ENCODE results near the gene TARBP1. TPM values are rescaled to one million over a fixed set of nuclear protein-coding genes. Genes with fewer than 3 reads are reported as not detected.
A peak's percentile ranks its signal among the peaks of the same experiment; 100 is the strongest.

The TARBP1 gene
- total RNA-seq, 1 experiment from 2014 or later: 28.7 TPM

DNA sequence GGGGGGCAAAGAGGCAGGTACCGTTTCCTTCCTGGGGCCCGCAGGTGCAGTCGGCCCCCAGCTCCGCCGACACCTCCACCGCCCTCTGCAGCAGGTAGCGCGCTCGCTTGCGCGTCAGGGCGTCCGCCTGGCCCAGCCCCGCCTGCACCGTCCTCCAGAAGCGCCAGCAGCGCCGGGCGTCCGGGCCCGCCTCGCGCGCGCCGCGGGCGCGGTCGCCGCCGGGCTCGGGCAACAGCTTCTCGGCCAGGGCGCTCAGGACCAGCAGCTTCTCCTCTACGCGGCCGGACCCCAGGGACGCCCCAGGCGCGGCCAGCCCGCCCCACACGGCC, 863 bp downstream of the TARBP1 start:
- no peaks in the 10 kb centered on the region for H3K36me3 ChIP-seq (replicated peaks; ENCODE audit: control insufficient read depth, insufficient read depth, low read length)
- peak overlapping the region; percentile 90 for H3K4me3 ChIP-seq (ENCODE audit: insufficient read depth, low read depth, low read length)
- peaks cover 5% of the 10 kb centered on the region for H3K27me3 ChIP-seq (ENCODE audit: control insufficient read depth, insufficient read depth, low read length)
- peak; percentile 84 for DNase-seq

- Histone ChIP-seq H3K27me3 (ENCODE audit: control insufficient read depth, insufficient read depth, low read length) (peaks cover 1% of the 10 kb centered on the region), H3K36me3 (replicated peaks; ENCODE audit: control insufficient read depth, insufficient read depth, low read length) (no peaks in the 10 kb centered on the region), H3K4me3 (ENCODE audit: insufficient read depth, low read depth, low read length) (peak overlapping the region; percentile 90)
- DNase-seq: no peak
These were observed 1.4 kb downstream of the TARBP1 start for GRCh38 chr1:234477386-234478151.

GRCh38 chr1:234476172-234476571, 2.8 kb downstream of the TARBP1 start:
- DNase-seq: no peak
- H3K36me3 ChIP-seq (replicated peaks; ENCODE audit: control insufficient read depth, insufficient read depth, low read length): no peaks in the 10 kb centered on the region
- no peaks in the 10 kb centered on the region; the same call in none of the 2 replicates for H3K27me3 ChIP-seq (ENCODE audit: control insufficient read depth, insufficient read depth, low read length)
- no peak overlapping the region for H3K4me3 ChIP-seq (ENCODE audit: insufficient read depth, low read depth, low read length)

DNA sequence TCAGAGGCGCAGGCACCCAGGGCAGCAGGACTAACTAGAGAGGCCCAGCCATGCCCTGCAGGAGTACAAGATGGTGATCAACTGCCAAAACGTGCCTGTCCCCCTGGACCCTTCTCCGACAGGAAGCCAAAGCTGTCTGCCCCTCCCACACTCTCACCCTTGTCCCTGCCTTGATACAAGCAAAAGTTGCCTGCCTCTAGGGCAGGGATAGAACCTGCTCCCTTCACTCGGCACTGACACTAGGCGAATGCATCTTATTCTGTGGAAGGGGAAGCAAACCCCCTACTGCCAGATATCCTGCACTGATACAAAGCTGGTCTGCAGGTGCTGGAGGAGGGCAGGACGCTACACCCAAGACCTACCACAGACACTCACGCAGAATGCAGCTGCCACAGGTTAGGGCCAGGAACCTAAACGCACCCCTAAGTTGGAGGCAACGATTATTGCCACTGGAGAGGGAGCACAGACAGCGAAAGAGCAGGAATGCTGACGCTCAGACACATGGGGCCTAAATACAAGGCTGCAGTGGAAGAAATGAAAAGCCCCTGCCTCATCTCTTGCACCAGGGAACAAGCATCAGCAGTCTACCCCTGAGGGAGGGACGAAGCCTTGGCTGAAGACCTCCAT, 3.7 kb downstream of the TARBP1 start:
- Histone ChIP-seq H3K4me3 (ENCODE audit: insufficient read depth, low read depth, low read length) (no peak overlapping the region), H3K36me3 (replicated peaks; ENCODE audit: control insufficient read depth, insufficient read depth, low read length) (no peaks in the 10 kb centered on the region), H3K27me3 (ENCODE audit: control insufficient read depth, insufficient read depth, low read length) (no peaks in the 10 kb centered on the region; the same call in 1 of the 2 replicates)
- peak; percentile 33 for DNase-seq

GRCh38 chr1:234474375-234474774, 4.6 kb downstream of the TARBP1 start:
- Histone ChIP-seq H3K27me3 (ENCODE audit: control insufficient read depth, insufficient read depth, low read length) (no peaks in the 10 kb centered on the region; the same call in 1 of the 2 replicates), H3K36me3 (replicated peaks; ENCODE audit: control insufficient read depth, insufficient read depth, low read length) (no peaks in the 10 kb centered on the region), H3K4me3 (ENCODE audit: insufficient read depth, low read depth, low read length) (no peak overlapping the region)
- DNase-seq: no peak

GRCh38 chr1:234473118-234473517, 5.9 kb downstream of the TARBP1 start:
- Histone ChIP-seq H3K36me3 (replicated peaks; ENCODE audit: control insufficient read depth, insufficient read depth, low read length) (0 out of 2 replicates have a peak, but pooled peaks cover 1% of the 10 kb centered on the region), H3K4me3 (ENCODE audit: insufficient read depth, low read depth, low read length) (no peak overlapping the region), H3K27me3 (ENCODE audit: control insufficient read depth, insufficient read depth, low read length) (no peaks in the 10 kb centered on the region)
- no peak for DNase-seq

DNA sequence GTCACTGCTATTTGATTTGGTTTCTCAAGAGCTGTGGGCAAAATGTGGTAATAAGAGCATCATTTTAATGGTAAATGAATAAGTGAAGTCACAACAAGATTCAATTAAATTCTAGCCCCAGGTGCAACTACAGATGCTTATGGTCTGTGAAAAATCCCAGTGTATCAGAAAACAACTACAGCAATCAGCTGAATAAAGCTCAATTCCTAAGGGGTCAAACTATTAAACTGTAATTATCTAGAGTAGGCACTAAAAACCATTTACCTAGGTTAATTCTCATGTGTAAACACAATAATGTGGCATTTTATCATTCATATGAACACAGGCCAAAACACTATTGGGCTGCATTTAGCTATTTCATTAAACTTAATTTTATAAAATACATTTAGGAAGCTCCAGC, 9.6 kb downstream of the TARBP1 start:
- 0 out of 2 replicates have a peak, but pooled peaks cover 2% of the 10 kb centered on the region for H3K36me3 ChIP-seq (replicated peaks; ENCODE audit: control insufficient read depth, insufficient read depth, low read length)
- H3K4me3 ChIP-seq (ENCODE audit: insufficient read depth, low read depth, low read length): no peak overlapping the region
- no peak for DNase-seq
- H3K27me3 ChIP-seq (ENCODE audit: control insufficient read depth, insufficient read depth, low read length): no peaks in the 10 kb centered on the region

DNA sequence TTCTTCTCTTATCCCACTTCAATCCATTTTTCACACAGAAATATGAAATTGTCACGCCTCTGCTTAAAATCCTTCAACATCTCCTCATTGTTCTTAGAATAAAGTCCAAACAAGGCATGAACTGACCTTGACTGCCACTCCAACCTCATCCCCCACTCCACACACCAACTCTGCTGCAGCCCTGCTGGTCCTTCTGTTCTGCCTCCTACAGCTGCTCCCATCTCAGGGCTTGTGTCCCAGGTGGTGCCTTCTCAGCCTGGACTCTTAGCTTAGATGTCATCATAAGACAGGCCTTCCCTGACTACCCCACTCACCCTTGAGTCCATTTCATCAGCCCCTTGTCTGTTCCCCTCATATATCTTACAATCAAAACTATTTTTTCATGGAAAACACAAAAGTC, 10.4 kb downstream of the TARBP1 start:
- Histone ChIP-seq H3K27me3 (ENCODE audit: control insufficient read depth, insufficient read depth, low read length) (no peaks in the 10 kb centered on the region), H3K4me3 (ENCODE audit: insufficient read depth, low read depth, low read length) (no peak overlapping the region), H3K36me3 (replicated peaks; ENCODE audit: control insufficient read depth, insufficient read depth, low read length) (0 out of 2 replicates have a peak, but pooled peaks cover 2% of the 10 kb centered on the region)
- no peak for DNase-seq

GRCh38 chr1:234467821-234468220, 11.2 kb downstream of the TARBP1 start:
- Histone ChIP-seq H3K27me3 (ENCODE audit: control insufficient read depth, insufficient read depth, low read length) (no peaks in the 10 kb centered on the region), H3K4me3 (ENCODE audit: insufficient read depth, low read depth, low read length) (no peak overlapping the region), H3K36me3 (replicated peaks; ENCODE audit: control insufficient read depth, insufficient read depth, low read length) (0 out of 2 replicates have a peak, but pooled peaks cover 2% of the 10 kb centered on the region)
- DNase-seq: no peak

- Histone ChIP-seq H3K4me3 (ENCODE audit: insufficient read depth, low read depth, low read length) (no peak overlapping the region), H3K36me3 (replicated peaks; ENCODE audit: control insufficient read depth, insufficient read depth, low read length) (0 out of 2 replicates have a peak, but pooled peaks cover 2% of the 10 kb centered on the region), H3K27me3 (ENCODE audit: control insufficient read depth, insufficient read depth, low read length) (no peaks in the 10 kb centered on the region)
- no peak for DNase-seq
These were observed 12.0 kb downstream of the TARBP1 start for GRCh38 chr1:234466945-234467344.

GRCh38 chr1:234463749-234464148, 15.2 kb downstream of the TARBP1 start:
- Histone ChIP-seq H3K36me3 (replicated peaks; ENCODE audit: control insufficient read depth, insufficient read depth, low read length) (peaks cover 2% of the 10 kb centered on the region; the same call in 1 of the 2 replicates), H3K27me3 (ENCODE audit: control insufficient read depth, insufficient read depth, low read length) (no peaks in the 10 kb centered on the region), H3K4me3 (ENCODE audit: insufficient read depth, low read depth, low read length) (no peak overlapping the region)
- no peak for DNase-seq

GRCh38 chr1:234460652-234461051, 18.3 kb downstream of the TARBP1 start:
- peaks cover 5% of the 10 kb centered on the region for H3K36me3 ChIP-seq (replicated peaks; ENCODE audit: control insufficient read depth, insufficient read depth, low read length)
- no peak overlapping the region for H3K4me3 ChIP-seq (ENCODE audit: insufficient read depth, low read depth, low read length)
- no peaks in the 10 kb centered on the region for H3K27me3 ChIP-seq (ENCODE audit: control insufficient read depth, insufficient read depth, low read length)
- no peak for DNase-seq

DNA sequence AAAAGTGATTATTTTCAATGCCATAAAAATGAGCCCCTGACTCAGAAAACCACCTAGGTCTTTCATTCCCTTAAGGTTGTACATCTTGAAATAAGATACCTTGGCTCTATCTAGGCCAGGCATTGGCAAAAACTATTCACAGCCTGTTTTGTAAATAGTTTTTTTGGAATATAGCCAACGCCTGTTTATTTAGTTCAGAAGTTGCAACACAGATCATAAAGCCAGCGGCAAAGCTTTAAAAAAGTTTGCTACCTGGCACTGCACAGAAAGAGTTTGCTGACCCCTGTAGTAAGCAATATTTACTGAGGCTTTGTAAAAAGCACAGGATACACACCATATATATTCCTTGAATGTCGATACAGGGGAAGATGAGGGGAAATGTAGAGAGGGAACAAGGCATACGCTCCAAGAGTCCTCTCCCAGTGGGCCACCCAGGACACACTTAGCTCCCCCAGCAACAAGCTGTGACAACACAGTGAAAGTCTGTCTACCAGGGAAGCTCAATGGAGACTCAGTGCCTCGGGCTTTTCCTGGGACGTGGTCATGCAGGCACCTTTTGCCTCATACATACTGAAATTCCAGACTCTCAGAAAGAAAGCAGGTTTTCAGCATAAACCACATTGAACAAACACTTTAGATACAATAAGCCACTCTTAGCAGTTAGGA, 20.5 kb downstream of the TARBP1 start:
- Histone ChIP-seq H3K27me3 (ENCODE audit: control insufficient read depth, insufficient read depth, low read length) (no peaks in the 10 kb centered on the region), H3K36me3 (replicated peaks; ENCODE audit: control insufficient read depth, insufficient read depth, low read length) (peaks cover 4% of the 10 kb centered on the region)

GRCh38 chr1:234454926-234455325, 24.1 kb downstream of the TARBP1 start:
- Histone ChIP-seq H3K36me3 (replicated peaks; ENCODE audit: control insufficient read depth, insufficient read depth, low read length) (peaks cover 4% of the 10 kb centered on the region), H3K27me3 (ENCODE audit: control insufficient read depth, insufficient read depth, low read length) (no peaks in the 10 kb centered on the region), H3K4me3 (ENCODE audit: insufficient read depth, low read depth, low read length) (no peak overlapping the region)
- DNase-seq: no peak

More for the DNA sequence above, 20.5 kb downstream of the TARBP1 start:
- no peak overlapping the region for H3K4me3 ChIP-seq (ENCODE audit: insufficient read depth, low read depth, low read length)
- DNase-seq: no peak
